K562 (cell line): ENCODE data around the gene DGCR6L.
"Not testable (repeated sequence)": the region's sequence is repeated elsewhere in the genome, so short reads cannot be mapped to it uniquely, and the experiment has no call there.

Experiments
- EP300 ChIP-seq: IDR thresholded peaks from 2 replicates; pipeline ENCODE4 v1.6.1; 2012; ENCODE audit warnings: low read length, improper control_type of control experiment
- FIP1L1 ChIP-seq: fragments of 200-400 bp; formaldehyde crosslinking; IDR thresholded peaks from 2 replicates; pipeline ENCODE4 v1.6.1; 2018; ENCODE audit warnings: mild to moderate bottlenecking, low read depth, low read length; ENCODE audit not compliant: poor library complexity, severe bottlenecking
- HDAC1 ChIP-seq, 2 experiments: fragments of 450-650 bp; IDR thresholded peaks; 2 replicates each; pipeline ENCODE4 v1.6.1; 2016 to 2017; ENCODE audit warnings: inconsistent platforms in 1 of 2, mild to moderate bottlenecking in 1 of 2, moderate library complexity in 1 of 2
- KLF1 ChIP-seq: fragments of 450-650 bp; IDR thresholded peaks from 2 replicates; pipeline ENCODE4 v1.6.1; 2016; ENCODE audit warnings: missing genetic modification characterization, missing compliant biosample characterization
- KLF13 ChIP-seq: fragments of 450-650 bp; IDR thresholded peaks from 2 replicates; pipeline ENCODE4 v1.6.1; 2016; ENCODE audit warnings: missing genetic modification characterization, low read depth, mild to moderate bottlenecking, missing compliant biosample characterization, moderate library complexity, borderline replicate concordance
- MAFG ChIP-seq: fragments of 450-650 bp; conservative IDR thresholded peaks from 2 replicates; pipeline ENCODE4 v1.6.1; 2016; ENCODE audit warnings: missing genetic modification characterization, missing compliant biosample characterization
- SMC3 ChIP-seq: conservative IDR thresholded peaks from 2 replicates; pipeline ENCODE4 v1.6.1; 2011; ENCODE audit warnings: low read depth, low read length, improper control_type of control experiment; ENCODE audit not compliant: insufficient read depth
- ZNF239 ChIP-seq: fragments of 250-450 bp; sonication (Bioruptor Pico); IDR thresholded peaks from 2 replicates; pipeline ENCODE4 v1.4.0; 2020; ENCODE audit warnings: mild to moderate bottlenecking
- ZNF583 ChIP-seq: fragments of 250-450 bp; sonication (Bioruptor Pico); IDR thresholded peaks from 2 replicates; pipeline ENCODE4 v1.4.0; 2020
- TF ChIP-seq, protein P1 (sequence below), 3 experiments: IDR thresholded peaks in 2 of 3; conservative IDR thresholded peaks in 1 of 3; 2 replicates each; pipeline ENCODE4 v1.5.1; 2011 to 2012; ENCODE audit warnings: low read length in 3 of 3, mild to moderate bottlenecking in 3 of 3, control low read depth in 2 of 3, improper control_type of control experiment in 1 of 3, inconsistent platforms in 1 of 3, low read depth in 1 of 3, mixed read lengths in 1 of 3, moderate library complexity in 1 of 3; ENCODE audit not compliant: insufficient read depth in 2 of 3
- TF ChIP-seq, protein P2 (sequence below): fragments of 150-350 bp; conservative IDR thresholded peaks from 2 replicates; pipeline ENCODE4 v1.6.1; 2014; ENCODE audit warnings: low read length

DNA sequence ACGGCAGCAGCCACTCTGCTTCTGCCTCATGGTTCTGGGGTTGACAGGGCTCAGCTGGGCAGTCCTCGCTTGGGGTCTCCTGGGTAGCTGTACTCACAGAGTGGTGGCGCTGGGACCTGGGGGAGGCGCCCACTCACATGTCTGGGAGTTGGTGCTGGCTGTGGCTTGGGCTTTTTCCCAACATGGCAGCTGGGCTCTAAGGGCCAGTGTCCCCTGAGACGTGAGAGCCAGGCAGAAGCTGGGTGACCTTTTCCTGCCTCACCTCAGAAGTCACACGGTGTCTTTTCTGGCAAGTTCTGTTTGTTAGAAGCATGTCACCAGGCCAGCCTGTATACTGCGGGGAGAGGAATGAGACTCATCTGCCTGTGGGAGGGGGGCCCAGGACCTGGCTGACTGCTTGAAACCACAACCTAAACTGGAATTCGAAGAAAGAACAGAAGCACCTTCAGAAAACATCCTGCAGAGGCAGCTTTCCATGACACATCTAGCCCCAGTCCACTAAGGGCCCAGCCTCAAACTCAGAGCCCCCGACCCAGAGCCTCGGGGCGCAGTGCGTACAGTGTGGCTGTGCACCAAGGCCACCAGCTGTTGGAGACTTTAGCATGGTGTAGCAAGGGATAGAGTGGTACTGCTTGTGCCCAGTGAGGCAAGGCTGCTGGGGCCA is 14.5 kb downstream of the DGCR6L start:
- not testable (repeated sequence) for TF ChIP-seq EP300; ZNF583 (CRISPR knock-in tag); FIP1L1; KLF13 (tag); SMC3; ZNF239 (CRISPR knock-in tag); MAFG (tag); KLF1; HDAC1 (IDR thresholded peaks at IDR 0.05)
- TF ChIP-seq, protein P1, sequence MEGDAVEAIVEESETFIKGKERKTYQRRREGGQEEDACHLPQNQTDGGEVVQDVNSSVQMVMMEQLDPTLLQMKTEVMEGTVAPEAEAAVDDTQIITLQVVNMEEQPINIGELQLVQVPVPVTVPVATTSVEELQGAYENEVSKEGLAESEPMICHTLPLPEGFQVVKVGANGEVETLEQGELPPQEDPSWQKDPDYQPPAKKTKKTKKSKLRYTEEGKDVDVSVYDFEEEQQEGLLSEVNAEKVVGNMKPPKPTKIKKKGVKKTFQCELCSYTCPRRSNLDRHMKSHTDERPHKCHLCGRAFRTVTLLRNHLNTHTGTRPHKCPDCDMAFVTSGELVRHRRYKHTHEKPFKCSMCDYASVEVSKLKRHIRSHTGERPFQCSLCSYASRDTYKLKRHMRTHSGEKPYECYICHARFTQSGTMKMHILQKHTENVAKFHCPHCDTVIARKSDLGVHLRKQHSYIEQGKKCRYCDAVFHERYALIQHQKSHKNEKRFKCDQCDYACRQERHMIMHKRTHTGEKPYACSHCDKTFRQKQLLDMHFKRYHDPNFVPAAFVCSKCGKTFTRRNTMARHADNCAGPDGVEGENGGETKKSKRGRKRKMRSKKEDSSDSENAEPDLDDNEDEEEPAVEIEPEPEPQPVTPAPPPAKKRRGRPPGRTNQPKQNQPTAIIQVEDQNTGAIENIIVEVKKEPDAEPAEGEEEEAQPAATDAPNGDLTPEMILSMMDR (IDR thresholded peaks at IDR 0.05 in 2 of 3, conservative IDR thresholded peaks at IDR 0.05 in 1 of 3; ENCODE audit: insufficient read depth in 2 of 3, low read depth in 1 of 3, low read length in 3 of 3), result not testable (repeated sequence)
- TF ChIP-seq, protein P2, sequence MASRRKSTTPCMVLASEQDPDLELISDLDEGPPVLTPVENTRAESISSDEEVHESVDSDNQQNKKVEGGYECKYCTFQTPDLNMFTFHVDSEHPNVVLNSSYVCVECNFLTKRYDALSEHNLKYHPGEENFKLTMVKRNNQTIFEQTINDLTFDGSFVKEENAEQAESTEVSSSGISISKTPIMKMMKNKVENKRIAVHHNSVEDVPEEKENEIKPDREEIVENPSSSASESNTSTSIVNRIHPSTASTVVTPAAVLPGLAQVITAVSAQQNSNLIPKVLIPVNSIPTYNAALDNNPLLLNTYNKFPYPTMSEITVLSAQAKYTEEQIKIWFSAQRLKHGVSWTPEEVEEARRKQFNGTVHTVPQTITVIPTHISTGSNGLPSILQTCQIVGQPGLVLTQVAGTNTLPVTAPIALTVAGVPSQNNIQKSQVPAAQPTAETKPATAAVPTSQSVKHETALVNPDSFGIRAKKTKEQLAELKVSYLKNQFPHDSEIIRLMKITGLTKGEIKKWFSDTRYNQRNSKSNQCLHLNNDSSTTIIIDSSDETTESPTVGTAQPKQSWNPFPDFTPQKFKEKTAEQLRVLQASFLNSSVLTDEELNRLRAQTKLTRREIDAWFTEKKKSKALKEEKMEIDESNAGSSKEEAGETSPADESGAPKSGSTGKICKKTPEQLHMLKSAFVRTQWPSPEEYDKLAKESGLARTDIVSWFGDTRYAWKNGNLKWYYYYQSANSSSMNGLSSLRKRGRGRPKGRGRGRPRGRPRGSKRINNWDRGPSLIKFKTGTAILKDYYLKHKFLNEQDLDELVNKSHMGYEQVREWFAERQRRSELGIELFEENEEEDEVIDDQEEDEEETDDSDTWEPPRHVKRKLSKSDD, result not testable (repeated sequence)
